HG03196 (cell line): ENCODE measurements around the gene JAM3.
"Not testable (repeated sequence)": the region's sequence is repeated elsewhere in the genome, so short reads cannot be mapped to it uniquely, and the experiment has no call there.

ENCODE experiments used
- ATAC-seq: cut with Tn5 transposase; IDR thresholded peaks from one replicate; pipeline ENCODE4 v1.9.1; 2021; ENCODE audit not compliant: unreplicated experiment

The JAM3 gene

GRCh38 chr11:134098566-134099184 is 29.8 kb downstream of the JAM3 start:
- ATAC-seq: no peak

GRCh38 chr11:134100171-134100570 is 31.3 kb downstream of the JAM3 start:
- ATAC-seq: no peak

- no peak for ATAC-seq
Observed at GRCh38 chr11:134101282-134101681, 32.4 kb downstream of the JAM3 start.

- no peak for ATAC-seq
Observed at GRCh38 chr11:134110252-134110815, 41.5 kb downstream of the JAM3 start.

- ATAC-seq: not testable (repeated sequence)
Observed at GRCh38 chr11:134113787-134114186, 44.9 kb downstream of the JAM3 start.

- no peak for ATAC-seq
Observed at GRCh38 chr11:134116210-134116609, 47.3 kb downstream of the JAM3 start.

- ATAC-seq: no peak
Observed at GRCh38 chr11:134118006-134118405, 49.1 kb downstream of the JAM3 start.

- no peak for ATAC-seq
Observed at GRCh38 chr11:134119094-134119493, 50.2 kb downstream of the JAM3 start.

- no peak for ATAC-seq
Observed at GRCh38 chr11:134120143-134120850, 51.4 kb downstream of the JAM3 start.

- ATAC-seq: no peak
Observed at GRCh38 chr11:134120921-134121526, 52.2 kb downstream of the JAM3 start.

GRCh38 chr11:134124660-134125451 is 56.0 kb downstream of the JAM3 start:
- ATAC-seq: no peak

- ATAC-seq: no peak
Observed at GRCh38 chr11:134125507-134125906, 56.6 kb downstream of the JAM3 start.

GRCh38 chr11:134126217-134126822 is 57.4 kb downstream of the JAM3 start:
- ATAC-seq: no peak

- no peak for ATAC-seq
Observed at GRCh38 chr11:134131628-134132244, 62.9 kb downstream of the JAM3 start.

GRCh38 chr11:134132808-134133207 is 63.9 kb downstream of the JAM3 start:
- no peak for ATAC-seq

GRCh38 chr11:134134167-134134566 is 65.3 kb downstream of the JAM3 start:
- no peak for ATAC-seq

- ATAC-seq: no peak
Observed at GRCh38 chr11:134138376-134138775, 69.5 kb downstream of the JAM3 start.

- ATAC-seq: no peak
Observed at GRCh38 chr11:134139303-134139872, 70.5 kb downstream of the JAM3 start.

- peak; percentile 77 for ATAC-seq
Observed at GRCh38 chr11:134139873-134140331, 71.0 kb downstream of the JAM3 start.

- ATAC-seq: no peak
Observed at GRCh38 chr11:134140961-134141490, 72.2 kb downstream of the JAM3 start.
